CD8-positive, alpha-beta memory T cell (primary cell): ENCODE data around the gene PPARD. TPM values are rescaled to one million over a fixed set of nuclear protein-coding genes. Genes with fewer than 3 reads are reported as not detected.

ENCODE experiments used
- CTCF ChIA-PET: fragments of 350-600 bp; sonication (Branson Sonifier 250); formaldehyde crosslinking; loops from one replicate; lab custom pipeline; 2021; ENCODE audit warnings: antibody characterized with exemption; lab: Charles Lee
- POLR2A ChIA-PET: fragments of 350-600 bp; sonication (Branson Sonifier 250); formaldehyde crosslinking; loops from one replicate; lab custom pipeline; 2021; ENCODE audit warnings: antibody characterized with exemption; lab: Charles Lee
- DNase-seq, 5 donors: peaks; one replicate each; pipeline versions ENCODE4 v3.0.0 to v3.0.0-alpha.2; 2020 to 2022; ENCODE audit warnings: mixed read lengths in 1 of 5
- H3K27ac ChIP-seq: one replicate; pipeline ENCODE4 v1.7.0; 2013; ENCODE audit warnings: low read depth, mild to moderate bottlenecking, low read length, moderate library complexity
- H3K27me3 ChIP-seq: 2 replicates; pipeline ENCODE4 v1.7.0; 2013; ENCODE audit warnings: low read length, mild to moderate bottlenecking; ENCODE audit not compliant: insufficient read depth, poor library complexity, severe bottlenecking
- H3K36me3 ChIP-seq: 2 replicates; pipeline ENCODE4 v1.7.0; 2013; ENCODE audit warnings: mild to moderate bottlenecking, low read length, moderate library complexity; ENCODE audit not compliant: insufficient read depth
- H3K4me1 ChIP-seq: 2 replicates; pipeline ENCODE4 v1.7.0; 2013; ENCODE audit warnings: mild to moderate bottlenecking, low read length, moderate library complexity; ENCODE audit not compliant: insufficient read depth
- H3K4me3 ChIP-seq: 2 replicates; pipeline ENCODE4 v1.7.0; 2013; ENCODE audit warnings: mild to moderate bottlenecking, low read length
- H3K9me3 ChIP-seq: 2 replicates; pipeline ENCODE4 v1.7.0; 2013; ENCODE audit warnings: mild to moderate bottlenecking, low read length
- H3K27ac Mint-ChIP-seq, 8 donors: one replicate each; pipeline ENCODE4 v1.8.0; 2020 to 2021; ENCODE audit warnings: mixed read lengths in 8 of 8, mild to moderate bottlenecking in 6 of 8, inconsistent platforms in 3 of 8, moderate library complexity in 3 of 8
- H3K27me3 Mint-ChIP-seq, 2 donors: one replicate each; pipeline ENCODE4 v1.8.0; 2020 to 2021; ENCODE audit warnings: mixed read lengths in 2 of 2, mild to moderate bottlenecking in 1 of 2, moderate library complexity in 1 of 2
- H3K36me3 Mint-ChIP-seq, 3 donors: one replicate each; pipeline ENCODE4 v1.8.0; 2020 to 2021; ENCODE audit warnings: mixed read lengths in 3 of 3, inconsistent platforms in 1 of 3, mild to moderate bottlenecking in 1 of 3
- H3K4me1 Mint-ChIP-seq, 3 donors: one replicate each; pipeline ENCODE4 v1.8.0; 2020 to 2021; ENCODE audit warnings: mixed read lengths in 3 of 3, inconsistent platforms in 1 of 3, mild to moderate bottlenecking in 1 of 3
- H3K4me3 Mint-ChIP-seq, 7 donors: one replicate each; pipeline ENCODE4 v1.8.0; 2020 to 2021; ENCODE audit warnings: mixed read lengths in 7 of 7, mild to moderate bottlenecking in 6 of 7, moderate library complexity in 4 of 7, inconsistent platforms in 2 of 7
- H3K9me3 Mint-ChIP-seq, 5 donors: one replicate each; pipeline ENCODE4 v1.8.0; 2020 to 2022; ENCODE audit warnings: mixed read lengths in 5 of 5, mild to moderate bottlenecking in 3 of 5, moderate library complexity in 2 of 5, inconsistent platforms in 1 of 5
- polyA plus RNA-seq: library from polyadenylated mRNA; unstranded; fragments of 300-500 nt; fragmentation: Illumina TruSeq; gene quantifications from one replicate; pipeline ENCODE4 v1.2.3, GENCODE V29; 2021
- total RNA-seq, 2 experiments: library from RNA; stranded (reverse); gene quantifications; one replicate each; pipeline ENCODE4 v1.2.3, GENCODE V29; 2021

PPARD gene
- total and polyA plus RNA-seq, 3 experiments from 2014 or later = 7.7 to 16.2 (median 14.8) TPM

GRCh38 chr6:35357677-35358076 lies 15.3 kb downstream of the PPARD start:
- ChIA-PET CTCF (interaction anchor here (2.6 kb wide), 1 partner anchor 8 kb away, joined by 6 read pairs; no protein-coding TSS in a partner anchor), POLR2A (no interaction called here)
- Histone ChIP-seq H3K27ac (no peak overlapping the region), H3K27me3 (no peaks in the 10 kb centered on the region), H3K4me3 (no peak overlapping the region), H3K9me3 (no peaks in the 10 kb centered on the region), H3K4me1 (peaks cover 23% of the 10 kb centered on the region), H3K36me3 (peaks cover 25% of the 10 kb centered on the region)
- Mint-ChIP-seq H3K27ac (peak overlapping the region in 2 of 8 donors; percentile 25 to 38), H3K9me3 (no peaks in the 10 kb centered on the region), H3K4me3 (no peak overlapping the region), H3K27me3 (no peaks in the 10 kb centered on the region), H3K36me3 (peaks cover 14 to 73% (median 24%) of the 10 kb centered on the region in 3 donors), H3K4me1 (peaks cover 30 to 68% (median 63%) of the 10 kb centered on the region in 3 donors)
- no peak for DNase-seq

GRCh38 chr6:35358086-35358485 lies 15.7 kb downstream of the PPARD start:
- CTCF ChIA-PET = interaction anchor here (2.6 kb wide), 1 partner anchor 9 kb away, joined by 6 read pairs; no protein-coding TSS in a partner anchor
- no peak overlapping the region for H3K27ac ChIP-seq

GRCh38 chr6:35359346-35359743 lies 17.0 kb downstream of the PPARD start:
- H3K9me3 ChIP-seq = no peaks in the 10 kb centered on the region
- peaks cover 28% of the 10 kb centered on the region for H3K4me1 ChIP-seq
- DNase-seq = no peak
- H3K9me3 Mint-ChIP-seq = no peaks in the 10 kb centered on the region
- CTCF ChIA-PET = interaction anchor here (2.6 kb wide), 1 partner anchor 10 kb away, joined by 6 read pairs; no protein-coding TSS in a partner anchor
- H3K36me3 Mint-ChIP-seq = peaks cover 8 to 64% (median 18%) of the 10 kb centered on the region in 3 donors
- peaks cover 15% of the 10 kb centered on the region for H3K36me3 ChIP-seq
- H3K27me3 Mint-ChIP-seq = no peaks in the 10 kb centered on the region
- POLR2A ChIA-PET = no interaction called here
- no peak overlapping the region for H3K4me3 ChIP-seq
- H3K27me3 ChIP-seq = no peaks in the 10 kb centered on the region
- H3K4me1 Mint-ChIP-seq = peaks cover 34 to 69% (median 65%) of the 10 kb centered on the region in 3 donors
- H3K4me3 Mint-ChIP-seq = no peak overlapping the region
- H3K27ac ChIP-seq = no peak overlapping the region
- no peak overlapping the region for H3K27ac Mint-ChIP-seq

More at GRCh38 chr6:35358086-35358485, 15.7 kb downstream of the PPARD start:
- H3K4me3 ChIP-seq = no peak overlapping the region
- POLR2A ChIA-PET = interaction anchor here (0.6 kb wide), 1 partner anchor 9 kb away, joined by 9 read pairs; no protein-coding TSS in a partner anchor
- H3K36me3 ChIP-seq = peaks cover 21% of the 10 kb centered on the region
- no peaks in the 10 kb centered on the region for H3K27me3 ChIP-seq
- Mint-ChIP-seq H3K9me3 (no peaks in the 10 kb centered on the region), H3K36me3 (peaks cover 10 to 69% (median 23%) of the 10 kb centered on the region in 3 donors), H3K4me1 (peaks cover 29 to 68% (median 63%) of the 10 kb centered on the region in 3 donors), H3K4me3 (no peak overlapping the region), H3K27me3 (no peaks in the 10 kb centered on the region), H3K27ac (peak overlapping the region in 1 of 8 donors; percentile 25)
- H3K9me3 ChIP-seq = no peaks in the 10 kb centered on the region
- H3K4me1 ChIP-seq = peaks cover 27% of the 10 kb centered on the region
- DNase-seq = no peak

GRCh38 chr6:35359744-35360348 lies 17.5 kb downstream of the PPARD start:
- no peaks in the 10 kb centered on the region for H3K27me3 ChIP-seq
- peaks cover 34 to 65% (median 60%) of the 10 kb centered on the region in 3 donors for H3K4me1 Mint-ChIP-seq
- no peak overlapping the region for H3K27ac ChIP-seq
- no peaks in the 10 kb centered on the region for H3K27me3 Mint-ChIP-seq
- H3K36me3 Mint-ChIP-seq = peaks cover 8 to 59% (median 16%) of the 10 kb centered on the region in 3 donors
- peaks cover 28% of the 10 kb centered on the region for H3K4me1 ChIP-seq
- ChIA-PET CTCF (interaction anchor here (1.7 to 2.6 kb wide), 2 partner anchors 10 to 89 kb away, joined by 6 read pairs; no protein-coding TSS in a partner anchor), POLR2A (no interaction called here)
- no peaks in the 10 kb centered on the region for H3K9me3 Mint-ChIP-seq
- H3K27ac Mint-ChIP-seq = peak overlapping the region in 3 of 8 donors; percentile 26 to 45 (median 30)
- H3K4me3 Mint-ChIP-seq = no peak overlapping the region
- H3K9me3 ChIP-seq = no peaks in the 10 kb centered on the region
- no peak for DNase-seq
- H3K36me3 ChIP-seq = peaks cover 13% of the 10 kb centered on the region
- no peak overlapping the region for H3K4me3 ChIP-seq

GRCh38 chr6:35360349-35361138 lies 18.2 kb downstream of the PPARD start:
- Mint-ChIP-seq H3K4me1 (peaks cover 34 to 65% (median 61%) of the 10 kb centered on the region in 3 donors), H3K27me3 (no peaks in the 10 kb centered on the region)

GRCh38 chr6:35362200-35362599 lies 19.8 kb downstream of the PPARD start:
- Mint-ChIP-seq H3K27ac (peak overlapping the region in 3 of 8 donors; percentile 20 to 88 (median 34)), H3K36me3 (peaks cover 5 to 41% (median 6%) of the 10 kb centered on the region in 3 donors), H3K4me3 (no peak overlapping the region), H3K4me1 (peaks cover 35 to 69% (median 65%) of the 10 kb centered on the region in 3 donors), H3K9me3 (no peaks in the 10 kb centered on the region), H3K27me3 (no peaks in the 10 kb centered on the region)
- Histone ChIP-seq H3K9me3 (no peaks in the 10 kb centered on the region), H3K27ac (no peak overlapping the region), H3K36me3 (peaks cover 2% of the 10 kb centered on the region), H3K27me3 (no peaks in the 10 kb centered on the region), H3K4me1 (peaks cover 24% of the 10 kb centered on the region), H3K4me3 (no peak overlapping the region)
- POLR2A ChIA-PET = no interaction called here
- CTCF ChIA-PET = no interaction called here
- no peak for DNase-seq

More at GRCh38 chr6:35360349-35361138, 18.2 kb downstream of the PPARD start:
- ChIA-PET POLR2A (no interaction called here), CTCF (interaction anchor here (0.9 to 2.6 kb wide), 3 partner anchors 9 to 89 kb away, joined by 3 to 6 read pairs (median 6); no protein-coding TSS in a partner anchor)
- no peaks in the 10 kb centered on the region for H3K9me3 ChIP-seq
- Mint-ChIP-seq H3K27ac (peak overlapping the region in 5 of 8 donors; percentile 19 to 79 (median 45)), H3K36me3 (peaks cover 8 to 55% (median 16%) of the 10 kb centered on the region in 3 donors), H3K9me3 (no peaks in the 10 kb centered on the region), H3K4me3 (no peak overlapping the region)
- H3K27ac ChIP-seq = no peak overlapping the region
- H3K4me3 ChIP-seq = no peak overlapping the region
- H3K27me3 ChIP-seq = no peaks in the 10 kb centered on the region
- no peak for DNase-seq
- H3K4me1 ChIP-seq = peaks cover 29% of the 10 kb centered on the region
- peaks cover 11% of the 10 kb centered on the region for H3K36me3 ChIP-seq

GRCh38 chr6:35363293-35363750 lies 21.0 kb downstream of the PPARD start:
- no peak for DNase-seq
- peaks cover 39 to 74% (median 70%) of the 10 kb centered on the region in 3 donors for H3K4me1 Mint-ChIP-seq
- H3K4me3 ChIP-seq = no peak overlapping the region
- H3K27me3 ChIP-seq = no peaks in the 10 kb centered on the region
- H3K27me3 Mint-ChIP-seq = no peaks in the 10 kb centered on the region
- no peak overlapping the region for H3K4me3 Mint-ChIP-seq
- ChIA-PET CTCF (interaction anchor here (1.8 kb wide), 1 partner anchor 21 kb away, joined by 7 read pairs; the partner anchor contains the start of gene PPARD), POLR2A (interaction anchor here (0.7 kb wide), 1 partner anchor 22 kb away, joined by 4 read pairs; no protein-coding TSS in a partner anchor)
- H3K4me1 ChIP-seq = peaks cover 27% of the 10 kb centered on the region
- no peaks in the 10 kb centered on the region for H3K9me3 ChIP-seq
- peak overlapping the region; percentile 67 for H3K27ac ChIP-seq
- H3K27ac Mint-ChIP-seq = peak overlapping the region in 4 of 8 donors; percentile 13 to 76 (median 64)
- no peaks in the 10 kb centered on the region for H3K9me3 Mint-ChIP-seq
- H3K36me3 Mint-ChIP-seq = peaks cover 5 to 30% (median 6%) of the 10 kb centered on the region in 3 donors
- no peaks in the 10 kb centered on the region for H3K36me3 ChIP-seq
